Measurements from ENCODE around the gene C1RL. TPM values are rescaled to one million over a fixed set of nuclear protein-coding genes. Genes with fewer than 3 reads are reported as not detected.

C1RL gene
- total RNA-seq, 6 donors from 2014 or later, result 55.9 to 224 (median 82.7) TPM

- ATAC-seq (ENCODE audit: low FRiP score in 2 of 2), result peak in 1 of 2 donors; percentile 28
- peak in 1 of 2 donors; percentile 68 for DNase-seq
- peaks cover 0 to 38% (median 10%) of the 10 kb centered on the region in 4 donors for H3K36me3 ChIP-seq
- TF ChIP-seq POLR2A (IDR thresholded peaks at IDR 0.05), result no peak
- TF ChIP-seq CTCF (IDR thresholded peaks at IDR 0.05), result no peak
- TF ChIP-seq POLR2AphosphoS5 (IDR thresholded peaks at IDR 0.05), result no peak
- no peak for TF ChIP-seq EP300 (IDR thresholded peaks at IDR 0.05)
- no peaks in the 10 kb centered on the region for H3K9me3 ChIP-seq
- 87 to 90% methylated on average over 18 of the region's 18 CpGs for WGBS, 2 donors
- no peak overlapping the region for H3K4me3 ChIP-seq
- no peaks in the 10 kb centered on the region for H3K4me1 ChIP-seq
- no peaks in the 10 kb centered on the region for H3K27me3 ChIP-seq
- no peak overlapping the region for H3K27ac ChIP-seq
These were observed 33.9 kb upstream of the C1RL start for GRCh38 chr12:7142809-7143465.

GRCh38 chr12:7142056-7142644 is 33.1 kb upstream of the C1RL start:
- peaks cover 0 to 39% (median 11%) of the 10 kb centered on the region in 4 donors for H3K36me3 ChIP-seq
- TF ChIP-seq CTCF (IDR thresholded peaks at IDR 0.05) (peak; percentile 57 to 72 (median 66)), POLR2A (IDR thresholded peaks at IDR 0.05) (no peak)
- DNase-seq (peak in 1 of 2 donors; percentile 64), ATAC-seq (ENCODE audit: low FRiP score in 2 of 2) (peak; percentile 63 to 74)
- 65 to 79% methylated on average over 5 of the region's 5 CpGs for WGBS, 2 donors
- no peaks in the 10 kb centered on the region for H3K9me3 ChIP-seq
- H3K4me3 ChIP-seq, result no peak overlapping the region
- no peaks in the 10 kb centered on the region for H3K27me3 ChIP-seq
- H3K27ac ChIP-seq, result no peak overlapping the region
- H3K4me1 ChIP-seq, result no peaks in the 10 kb centered on the region

DNA sequence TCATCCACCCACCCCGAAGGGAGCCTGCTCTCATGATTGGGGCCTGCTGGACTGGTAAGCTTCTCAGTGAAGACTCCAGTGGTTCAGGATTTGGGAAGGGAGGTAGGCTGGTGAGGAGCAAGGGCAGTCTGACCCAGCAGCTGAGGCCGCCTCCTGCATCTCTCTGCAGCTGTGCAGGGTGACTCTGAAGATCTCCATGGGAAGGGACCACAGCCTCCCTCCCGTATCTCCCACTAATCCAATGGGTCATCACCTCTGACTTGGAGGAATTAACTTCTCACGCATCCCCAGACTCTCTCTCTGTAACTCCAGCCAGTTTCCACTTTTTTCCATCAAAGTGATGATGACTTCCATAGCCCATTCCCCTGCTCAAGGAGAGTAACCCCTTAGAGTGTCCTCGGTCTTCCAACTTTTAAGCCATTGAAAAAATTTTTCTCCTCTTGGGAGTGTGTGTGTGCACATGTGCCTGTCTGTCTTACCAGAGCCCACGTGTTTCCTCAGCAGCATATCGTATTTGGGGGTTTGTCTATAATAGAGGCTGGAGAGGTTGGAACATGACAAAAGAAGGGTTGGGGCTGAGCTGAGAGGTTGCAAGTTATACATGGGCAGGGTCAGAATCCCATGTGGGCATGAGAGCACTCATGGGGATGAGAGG is 32.5 kb upstream of the C1RL start:
- Histone ChIP-seq H3K9me3 (no peaks in the 10 kb centered on the region), H3K4me1 (no peaks in the 10 kb centered on the region), H3K36me3 (peaks cover 0 to 39% (median 13%) of the 10 kb centered on the region in 4 donors), H3K27me3 (no peaks in the 10 kb centered on the region), H3K27ac (no peak overlapping the region), H3K4me3 (no peak overlapping the region)
- TF ChIP-seq EP300 (IDR thresholded peaks at IDR 0.05) (no peak), POLR2AphosphoS5 (IDR thresholded peaks at IDR 0.05) (no peak), POLR2A (IDR thresholded peaks at IDR 0.05) (no peak), CTCF (IDR thresholded peaks at IDR 0.05) (no peak)
- 90 to 95% methylated on average over 7 of the region's 7 CpGs for WGBS, 2 donors
- ATAC-seq (ENCODE audit: low FRiP score in 2 of 2) (no peak), DNase-seq (no peak)

DNA sequence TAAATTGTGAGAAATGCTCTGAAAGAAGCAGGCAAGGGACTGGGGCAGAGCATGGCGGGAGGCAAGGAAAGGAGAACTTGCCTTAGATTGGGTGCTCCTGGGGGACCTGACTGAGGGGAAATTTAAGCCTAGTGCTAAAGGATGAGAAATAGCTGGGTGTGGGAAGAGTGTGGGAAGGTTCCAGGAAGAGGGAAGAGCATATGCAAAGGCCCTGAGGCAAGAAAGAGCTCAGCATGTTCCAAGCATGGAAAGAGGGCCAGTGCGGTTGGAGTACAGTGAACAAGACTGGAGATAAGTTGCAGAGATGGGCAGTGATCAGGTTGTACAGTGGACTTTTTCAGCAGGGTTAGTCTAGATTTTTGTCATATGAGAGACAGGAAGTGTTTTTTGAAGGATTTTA is 30.2 kb upstream of the C1RL start:
- ATAC-seq (ENCODE audit: low FRiP score in 2 of 2) (no peak), DNase-seq (no peak)
- Histone ChIP-seq H3K4me1 (no peaks in the 10 kb centered on the region), H3K27ac (no peak overlapping the region), H3K36me3 (peaks cover 0 to 52% (median 20%) of the 10 kb centered on the region in 4 donors), H3K9me3 (no peaks in the 10 kb centered on the region), H3K27me3 (no peaks in the 10 kb centered on the region), H3K4me3 (no peak overlapping the region)
- TF ChIP-seq POLR2A (IDR thresholded peaks at IDR 0.05), result no peak
- no peak for TF ChIP-seq POLR2AphosphoS5 (IDR thresholded peaks at IDR 0.05)
- no peak for TF ChIP-seq CTCF (IDR thresholded peaks at IDR 0.05)
- WGBS, 2 donors, result 97 to 99% methylated on average over 2 of the region's 2 CpGs
